Testis (tissue), 3 donors: ENCODE results near the gene GIMAP8. TPM values are rescaled to one million over a fixed set of nuclear protein-coding genes. Genes with fewer than 3 reads are reported as not detected.

Experiments
- DNase-seq: peaks from one replicate; pipeline ENCODE4 v3.0.0-alpha.2; 2019
- H3K27ac ChIP-seq, 2 donors: fragments of 200-600 bp; sonication (generic); one replicate each; pipeline ENCODE4 v1.5.1; 2019
- H3K27me3 ChIP-seq: fragments of 200-600 bp; sonication (generic); one replicate; pipeline ENCODE4 v1.5.1; 2019
- H3K36me3 ChIP-seq: fragments of 200-600 bp; sonication (generic); one replicate; pipeline ENCODE4 v1.5.1; 2017; ENCODE audit warnings: low read depth; ENCODE audit errors: missing control alignments
- H3K4me1 ChIP-seq: fragments of 200-600 bp; sonication (generic); one replicate; pipeline ENCODE4 v1.5.1; 2019
- H3K4me3 ChIP-seq, 2 donors: fragments of 200-600 bp; sonication (generic); one replicate each; pipeline ENCODE4 v1.5.1; 2017 to 2019
- H3K9me3 ChIP-seq: fragments of 200-600 bp; sonication (generic); one replicate; pipeline ENCODE4 v1.5.1; 2017
- CTCF ChIP-seq, 3 experiments: fragments of 450-650 bp in 2 of 3; fragments of 200-600 bp in 1 of 3; sonication (generic) in 1 of 3; IDR thresholded peaks; one replicate each; pipeline ENCODE4 v1.5.1; 2016 to 2019; ENCODE audit warnings: antibody characterized with exemption in 3 of 3, mild to moderate bottlenecking in 2 of 3, moderate library complexity in 1 of 3
- POLR2A ChIP-seq: fragments of 450-650 bp; IDR thresholded peaks from one replicate; pipeline ENCODE4 v1.6.1; 2017; ENCODE audit warnings: antibody characterized with exemption, mild to moderate bottlenecking, moderate library complexity
- WGBS, 2 donors: methylation state at CpG; one replicate each; pipeline ENCODE4 v1.1.5; 2018; 5-methylcytosine and 5-hydroxymethylcytosine counted together
- intact Hi-C: fragments of 100-400 bp; cut with DNase I; formaldehyde crosslinking; loops from one replicate; pipeline ENCODE4 v1.15.1; 2023; ENCODE audit warnings: low total_unique reads
- polyA plus RNA-seq: library from polyadenylated mRNA; stranded (reverse); fragments of 350-450 nt; fragmentation: Illumina TruSeq; extraction: RNeasy Lipid Tissue Mini Kit (QIAGEN cat#74804); gene quantifications from one replicate; pipeline ENCODE4 v1.2.3, GENCODE V29; 2014; ENCODE audit warnings: low read depth, low replicate concordance; ENCODE audit not compliant: insufficient read depth
- total RNA-seq, 2 donors: library from RNA; depleted of rRNA; stranded (reverse); fragments of >200 nt; gene quantifications; one replicate each; pipeline ENCODE4 v1.2.3, GENCODE V29; 2016

The GIMAP8 gene
- total and polyA plus RNA-seq, 3 donors from 2014 or later = 3.8 to 6.8 (median 3.8) TPM

GRCh38 chr7:150503581-150503980, 53.2 kb downstream of the GIMAP8 start:
- intact Hi-C loops = no loop called here
- H3K36me3 ChIP-seq = no peaks in the 10 kb centered on the region
- DNase-seq = no peak
- 52 to 62% methylated on average over 3 of the region's 3 CpGs for WGBS, 2 donors
- no peaks in the 10 kb centered on the region for H3K4me1 ChIP-seq
- H3K27ac ChIP-seq = no peak overlapping the region
- no peaks in the 10 kb centered on the region for H3K9me3 ChIP-seq
- no peak overlapping the region for H3K4me3 ChIP-seq
- H3K27me3 ChIP-seq = no peaks in the 10 kb centered on the region
- TF ChIP-seq CTCF (IDR thresholded peaks at IDR 0.05) (no peak), POLR2A (no peak)

DNA sequence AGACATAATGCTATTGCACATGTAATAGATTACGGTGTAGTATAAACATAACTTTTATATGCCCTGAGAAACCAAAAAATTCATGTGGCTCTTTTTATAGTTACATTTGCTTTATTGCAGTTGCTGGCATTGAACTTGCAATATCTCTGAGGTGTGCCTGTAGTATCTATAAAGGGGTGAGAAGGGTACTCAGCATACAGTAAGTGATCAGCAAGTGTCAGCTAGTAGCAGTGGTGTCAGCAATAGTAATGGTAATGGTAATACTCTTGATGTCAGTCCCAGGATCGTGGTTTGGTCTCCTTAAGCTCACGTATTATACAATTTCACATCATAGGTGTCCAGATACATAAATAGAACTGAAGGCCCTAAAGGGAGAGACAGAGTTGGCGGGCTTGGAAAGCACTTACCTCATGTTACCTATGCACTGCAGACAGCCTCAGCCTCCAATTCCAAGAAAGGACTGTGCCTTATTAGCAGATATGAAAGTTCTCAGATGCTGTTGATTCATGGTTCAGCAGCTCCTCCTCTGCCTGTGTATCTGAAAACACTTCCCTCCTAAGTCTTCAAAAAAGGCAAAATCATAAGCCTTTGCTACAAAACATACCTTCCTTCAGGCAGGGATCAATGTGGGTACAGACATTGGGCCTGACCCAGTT, 57.6 kb downstream of the GIMAP8 start:
- 92 to 94% methylated on average over 4 of the region's 4 CpGs for WGBS, 2 donors
- no peaks in the 10 kb centered on the region for H3K4me1 ChIP-seq

GRCh38 chr7:150511048-150511447, 60.6 kb downstream of the GIMAP8 start:
- Histone ChIP-seq H3K36me3 (no peaks in the 10 kb centered on the region), H3K4me1 (no peaks in the 10 kb centered on the region), H3K9me3 (no peaks in the 10 kb centered on the region), H3K27ac (no peak overlapping the region), H3K4me3 (no peak overlapping the region), H3K27me3 (no peaks in the 10 kb centered on the region)
- DNase-seq = no peak
- WGBS, 2 donors = 73 to 79% methylated on average over 2 of the region's 2 CpGs
- TF ChIP-seq CTCF (IDR thresholded peaks at IDR 0.05) (no peak), POLR2A (no peak)
- intact Hi-C loops = no loop called here

More for the DNA sequence above, 57.6 kb downstream of the GIMAP8 start:
- Histone ChIP-seq H3K36me3 (no peaks in the 10 kb centered on the region), H3K9me3 (no peaks in the 10 kb centered on the region), H3K27me3 (no peaks in the 10 kb centered on the region), H3K27ac (no peak overlapping the region), H3K4me3 (no peak overlapping the region)
- intact Hi-C loops = no loop called here
- TF ChIP-seq POLR2A (no peak), CTCF (IDR thresholded peaks at IDR 0.05) (no peak)
- no peak for DNase-seq

GRCh38 chr7:150513758-150514157, 63.3 kb downstream of the GIMAP8 start:
- intact Hi-C loops = no loop called here
- Histone ChIP-seq H3K27ac (peak overlapping the region in 1 of 2 donors; percentile 58), H3K36me3 (no peaks in the 10 kb centered on the region), H3K9me3 (no peaks in the 10 kb centered on the region), H3K4me3 (no peak overlapping the region), H3K4me1 (no peaks in the 10 kb centered on the region), H3K27me3 (no peaks in the 10 kb centered on the region)
- 77 to 85% methylated on average over 17 of the region's 17 CpGs for WGBS, 2 donors
- DNase-seq = no peak
- TF ChIP-seq CTCF (IDR thresholded peaks at IDR 0.05) (no peak), POLR2A (no peak)

DNA sequence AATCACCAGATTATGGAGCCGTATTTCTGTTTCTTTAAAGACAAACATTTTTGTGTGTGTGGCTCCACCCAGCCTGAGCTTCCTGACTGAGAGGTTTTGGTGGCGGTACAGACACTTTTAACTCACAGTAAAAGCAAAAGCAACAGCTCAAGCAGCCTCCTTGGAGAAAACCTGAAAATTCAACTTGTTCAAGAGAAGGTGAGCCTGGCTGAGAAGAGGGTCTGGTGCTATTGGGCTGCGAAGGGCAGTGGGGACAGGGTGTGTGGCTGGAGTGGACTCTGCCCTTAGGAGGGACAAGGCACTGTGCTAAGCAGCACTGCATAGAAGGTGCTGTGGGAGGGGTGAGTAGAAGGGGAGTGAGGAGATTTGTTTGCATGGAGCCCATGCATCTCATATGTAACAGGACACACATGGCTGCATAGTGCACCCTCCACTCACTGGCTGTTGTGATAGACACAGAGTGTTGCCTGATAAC, 64.4 kb downstream of the GIMAP8 start, which contains the start of gene GIMAP7:
Gene GIMAP7, plus strand, starts transcription at position 125 of the 475 bp plus-strand sequence. CDS start 5,103 bp downstream, outside the sequence.
- intact Hi-C loops = no loop called here
- H3K4me3 ChIP-seq = peak within 1 kb of the TSS; percentile 24 to 34
- TF ChIP-seq CTCF (IDR thresholded peaks at IDR 0.05) (no peak), POLR2A (no peak)
- peak within 1 kb of the TSS; percentile 6 to 63 for H3K27ac ChIP-seq
- 59 to 60% methylated on average over 3 of the region's 3 CpGs for WGBS, 2 donors
- no peaks in the 10 kb centered on the region for H3K4me1 ChIP-seq
- no peaks in the 10 kb centered on the region for H3K9me3 ChIP-seq
- H3K36me3 ChIP-seq = no peaks in the 10 kb centered on the region
- DNase-seq = no peak
- H3K27me3 ChIP-seq = no peaks in the 10 kb centered on the region
